Transverse colon (tissue), 4 donors: ENCODE data around the gene IMPDH1. TPM values are rescaled to one million over a fixed set of nuclear protein-coding genes. Genes with fewer than 3 reads are reported as not detected.

ENCODE experiments used
- DNase-seq: peaks from one replicate; pipeline ENCODE4 v3.0.0-alpha.2; 2019
- H3K27ac ChIP-seq, 4 donors: fragments of 200-600 bp; sonication (generic); 2 replicates each; pipeline ENCODE4 v1.5.1; 2016 to 2018; ENCODE audit warnings: inconsistent platforms in 4 of 4
- H3K27me3 ChIP-seq: fragments of 200-600 bp; sonication (generic); 2 replicates; pipeline ENCODE4 v1.5.1; 2017; ENCODE audit warnings: inconsistent platforms
- H3K36me3 ChIP-seq, 4 donors: fragments of 200-600 bp; sonication (generic); 2 replicates each; pipeline ENCODE4 v1.5.1; 2017 to 2019; ENCODE audit warnings: inconsistent platforms in 4 of 4
- H3K4me1 ChIP-seq, 4 donors: fragments of 200-600 bp; sonication (generic); 2 replicates each; pipeline ENCODE4 v1.5.1; 2017 to 2020; ENCODE audit warnings: inconsistent platforms in 4 of 4
- H3K4me3 ChIP-seq, 4 donors: fragments of 200-600 bp; sonication (generic); 1 replicate in 1 of 4; 2 replicates in 3 of 4; pipeline versions ENCODE4 v1.5.1 to v1.6.1; 2017 to 2019; ENCODE audit warnings: inconsistent platforms in 4 of 4
- H3K9me3 ChIP-seq, 2 donors: fragments of 200-600 bp; sonication (generic); 2 replicates each; pipeline ENCODE4 v1.5.1; 2017 to 2019; ENCODE audit warnings: inconsistent platforms in 2 of 2
- EP300 ChIP-seq: sonication (generic); formaldehyde crosslinking; IDR thresholded peaks from one replicate; pipeline ENCODE4 v1.6.1; 2017; ENCODE audit warnings: antibody characterized with exemption, low read depth
- POLR2A ChIP-seq: fragments of 450-650 bp; IDR thresholded peaks from one replicate; pipeline ENCODE4 v1.6.1; 2016; ENCODE audit warnings: antibody characterized with exemption, mild to moderate bottlenecking, moderate library complexity
- POLR2AphosphoS5 ChIP-seq, 3 donors: sonication (generic); formaldehyde crosslinking; IDR thresholded peaks; one replicate each; pipeline ENCODE4 v1.6.1; 2016; ENCODE audit warnings: antibody characterized with exemption in 3 of 3
- WGBS, 2 donors: methylation state at CpG; one replicate each; pipeline ENCODE4 v1.1.5; 2018; ENCODE audit warnings: low coverage in 1 of 2; 5-methylcytosine and 5-hydroxymethylcytosine counted together
- in situ Hi-C, 4 donors: fragments of 200-750 bp; cut with MboI; loops; one replicate each; pipeline versions ENCODE4 v1.15.0 to v1.15.1; 2017; ENCODE audit warnings: low sequenced_read_pairs in 3 of 4, low pct_ligation_motif_present in 1 of 4, low pct_unique_long_range_greater_than_20kb in 1 of 4
- intact Hi-C: fragments of 100-400 bp; cut with DNase I; formaldehyde crosslinking; loops from one replicate; pipeline ENCODE4 v1.15.1; 2023; ENCODE audit warnings: low total_unique reads
- total RNA-seq, 4 donors: library from RNA; depleted of rRNA; stranded (reverse); fragments of >200 nt; gene quantifications; one replicate each; pipeline ENCODE4 v1.1.0, GENCODE V29; 2016
- TF ChIP-seq, protein P1 (sequence below), 5 experiments: fragments of 200-600 bp in 3 of 5; fragments of 450-650 bp in 2 of 5; sonication (generic) in 3 of 5; IDR thresholded peaks; 1 replicate in 2 of 5; 2 replicates in 3 of 5; pipeline ENCODE4 v1.5.1; 2016 to 2017; ENCODE audit warnings: antibody characterized with exemption in 5 of 5, inconsistent platforms in 3 of 5, mild to moderate bottlenecking in 2 of 5, moderate library complexity in 1 of 5

IMPDH1 gene
- total RNA-seq, 4 donors from 2014 or later: 21.4 to 189 (median 44.2) TPM

DNA sequence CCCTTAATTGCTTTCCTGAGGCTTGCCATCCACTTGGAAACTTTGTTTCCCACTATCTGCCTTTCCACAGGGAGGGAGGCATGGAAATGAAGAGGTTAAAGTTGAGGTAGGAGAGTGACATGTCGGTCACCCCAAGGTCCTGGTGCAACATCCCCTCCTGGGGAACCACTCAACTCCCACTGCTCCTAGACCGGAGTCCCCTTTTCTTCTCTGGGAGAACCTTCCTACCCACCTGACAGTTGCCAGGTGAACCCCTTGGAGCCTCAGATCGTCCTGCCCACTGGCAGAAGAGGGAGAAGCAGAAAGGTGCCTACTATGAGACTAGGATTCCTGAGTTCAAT lies 21.7 kb downstream of the IMPDH1 start:
- no peak for DNase-seq
- H3K4me1 ChIP-seq: peaks cover 0 to 6% (median 1%) of the 10 kb centered on the region in 4 donors
- H3K4me3 ChIP-seq: no peak overlapping the region
- H3K9me3 ChIP-seq: no peaks in the 10 kb centered on the region
- intact Hi-C loops: loop anchor here (2.0 kb wide), 1 partner anchor 41 kb away; no protein-coding TSS in a partner anchor
- no peak overlapping the region for H3K27ac ChIP-seq
- H3K27me3 ChIP-seq: peaks cover 8% of the 10 kb centered on the region
- in situ Hi-C loops: no loop called here
- WGBS, 2 donors: 56% methylated on average over 3 of the region's 3 CpGs; no CpG with 5 or more reads in 1 of the 2 donors
- H3K36me3 ChIP-seq: no peaks in the 10 kb centered on the region
- TF ChIP-seq EP300: no peak
- TF ChIP-seq POLR2A: no peak
- no peak for TF ChIP-seq POLR2AphosphoS5 (IDR thresholded peaks at IDR 0.05)
- TF ChIP-seq, protein P1, sequence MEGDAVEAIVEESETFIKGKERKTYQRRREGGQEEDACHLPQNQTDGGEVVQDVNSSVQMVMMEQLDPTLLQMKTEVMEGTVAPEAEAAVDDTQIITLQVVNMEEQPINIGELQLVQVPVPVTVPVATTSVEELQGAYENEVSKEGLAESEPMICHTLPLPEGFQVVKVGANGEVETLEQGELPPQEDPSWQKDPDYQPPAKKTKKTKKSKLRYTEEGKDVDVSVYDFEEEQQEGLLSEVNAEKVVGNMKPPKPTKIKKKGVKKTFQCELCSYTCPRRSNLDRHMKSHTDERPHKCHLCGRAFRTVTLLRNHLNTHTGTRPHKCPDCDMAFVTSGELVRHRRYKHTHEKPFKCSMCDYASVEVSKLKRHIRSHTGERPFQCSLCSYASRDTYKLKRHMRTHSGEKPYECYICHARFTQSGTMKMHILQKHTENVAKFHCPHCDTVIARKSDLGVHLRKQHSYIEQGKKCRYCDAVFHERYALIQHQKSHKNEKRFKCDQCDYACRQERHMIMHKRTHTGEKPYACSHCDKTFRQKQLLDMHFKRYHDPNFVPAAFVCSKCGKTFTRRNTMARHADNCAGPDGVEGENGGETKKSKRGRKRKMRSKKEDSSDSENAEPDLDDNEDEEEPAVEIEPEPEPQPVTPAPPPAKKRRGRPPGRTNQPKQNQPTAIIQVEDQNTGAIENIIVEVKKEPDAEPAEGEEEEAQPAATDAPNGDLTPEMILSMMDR (IDR thresholded peaks at IDR 0.05): no peak

DNA sequence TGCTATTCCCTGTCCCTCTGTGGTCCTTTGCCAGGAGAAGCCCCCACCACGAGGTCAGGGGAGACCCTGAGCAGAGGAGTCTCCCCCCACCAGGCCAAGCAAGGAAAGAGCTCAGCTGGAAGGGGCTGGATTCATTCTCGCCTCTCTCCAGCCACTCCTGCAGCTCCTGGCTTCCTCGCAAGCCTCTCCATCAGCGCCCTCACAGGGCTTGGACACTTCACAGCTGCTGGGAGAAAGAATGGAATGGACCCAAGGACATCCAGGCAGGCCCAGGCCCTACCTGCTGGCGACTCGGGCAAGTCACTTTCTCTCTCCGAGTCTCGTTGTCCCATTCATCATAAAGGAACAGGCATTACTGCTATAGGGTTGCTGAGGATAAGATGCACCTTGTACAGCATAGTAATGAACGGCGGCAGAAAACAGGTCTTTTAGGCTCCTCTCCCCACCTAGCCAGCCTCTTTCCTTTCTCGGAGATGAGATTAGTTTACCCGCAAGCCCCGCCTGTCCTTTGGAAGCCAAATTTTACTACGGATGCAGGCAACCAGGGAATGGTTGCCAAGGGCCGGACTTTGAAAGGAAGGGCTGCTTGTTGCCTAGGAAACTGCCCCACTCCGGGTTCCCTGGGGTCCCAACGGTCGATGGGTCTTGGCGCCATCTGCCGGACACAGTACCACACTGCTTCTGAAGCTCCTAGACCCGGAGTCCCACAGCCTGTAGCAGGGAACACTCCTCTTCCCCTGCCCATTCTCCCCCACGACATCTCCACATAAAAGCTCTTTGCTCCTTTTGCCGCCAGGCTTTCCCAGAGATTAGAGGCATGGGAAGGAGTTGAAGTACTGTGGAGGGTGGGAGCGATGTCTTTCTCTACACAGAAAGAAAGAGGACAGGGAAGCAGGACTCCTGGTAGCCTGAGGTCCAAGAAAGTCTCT lies 22.3 kb downstream of the IMPDH1 start:
- DNase-seq: peak; percentile 75
- 30 to 67% methylated on average over 2 to 24 of the region's 24 CpGs for WGBS, 2 donors
- TF ChIP-seq POLR2AphosphoS5 (IDR thresholded peaks at IDR 0.05): no peak
- TF ChIP-seq, protein P1 (IDR thresholded peaks at IDR 0.05): peak; percentile 73 to 84 (median 80)
- Histone ChIP-seq H3K4me1 (peaks cover 0 to 6% (median 1%) of the 10 kb centered on the region in 4 donors), H3K9me3 (no peaks in the 10 kb centered on the region), H3K27ac (no peak overlapping the region), H3K4me3 (no peak overlapping the region), H3K36me3 (no peaks in the 10 kb centered on the region), H3K27me3 (peaks cover 8% of the 10 kb centered on the region)
- in situ Hi-C loops (no loop called here), intact Hi-C loops (loop anchor here (2.0 kb wide), 1 partner anchor 41 kb away; no protein-coding TSS in a partner anchor)

DNA sequence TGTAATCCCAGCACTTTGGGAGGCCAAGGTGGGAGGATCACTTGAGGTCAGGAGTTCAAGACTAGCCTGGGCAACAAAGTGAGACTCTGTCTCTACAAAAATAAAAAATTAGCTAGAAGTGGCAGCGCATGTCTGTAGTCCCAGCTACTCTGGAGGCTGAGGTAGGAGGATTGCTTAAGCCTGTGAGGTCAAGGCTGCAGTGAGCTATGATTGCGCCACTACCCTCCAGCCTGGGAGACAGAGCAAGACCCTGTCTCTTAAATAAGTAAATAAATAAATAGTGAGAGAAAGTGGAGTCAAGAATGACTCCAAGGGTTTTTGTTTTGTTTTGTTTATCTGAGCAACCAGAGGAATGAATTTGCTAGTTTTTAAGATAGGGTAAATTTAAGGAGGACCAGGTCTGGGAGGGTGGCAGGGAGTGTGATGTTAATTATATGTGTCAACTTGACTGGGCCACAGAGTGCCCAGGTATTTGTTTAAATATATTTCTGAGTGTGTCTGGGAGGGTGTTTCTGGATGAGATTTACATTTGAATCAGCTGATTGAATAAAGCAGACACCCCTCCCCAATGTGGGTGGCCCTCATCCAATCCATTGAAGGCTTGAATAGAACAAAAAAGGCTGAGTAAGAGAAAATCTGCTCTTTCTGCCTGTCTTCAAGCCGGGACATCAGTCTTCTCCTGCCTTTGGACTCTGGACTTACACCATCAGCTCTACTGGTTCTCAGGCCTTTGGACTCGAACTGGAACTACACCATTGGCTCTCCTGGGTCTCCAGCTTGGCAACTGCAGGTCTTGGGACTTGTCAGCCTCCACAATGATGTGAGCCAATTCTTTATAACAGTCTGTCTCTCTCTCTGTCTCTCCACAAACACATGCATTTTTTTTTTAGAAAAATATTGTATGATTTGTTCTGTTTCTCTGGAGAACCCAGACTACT lies 23.5 kb downstream of the IMPDH1 start:
- Histone ChIP-seq H3K4me3 (no peak overlapping the region), H3K27ac (no peak overlapping the region), H3K36me3 (no peaks in the 10 kb centered on the region), H3K27me3 (peaks cover 8% of the 10 kb centered on the region), H3K4me1 (peaks cover 0 to 6% (median 1%) of the 10 kb centered on the region in 4 donors), H3K9me3 (no peaks in the 10 kb centered on the region)
- DNase-seq: no peak
- WGBS, 2 donors: 87% methylated on average over 3 to 4 of the region's 4 CpGs
- in situ Hi-C loops: no loop called here
- TF ChIP-seq POLR2A (no peak), EP300 (no peak), POLR2AphosphoS5 (IDR thresholded peaks at IDR 0.05) (no peak)
- TF ChIP-seq, protein P1 (IDR thresholded peaks at IDR 0.05): no peak
- intact Hi-C loops: no loop called here

DNA sequence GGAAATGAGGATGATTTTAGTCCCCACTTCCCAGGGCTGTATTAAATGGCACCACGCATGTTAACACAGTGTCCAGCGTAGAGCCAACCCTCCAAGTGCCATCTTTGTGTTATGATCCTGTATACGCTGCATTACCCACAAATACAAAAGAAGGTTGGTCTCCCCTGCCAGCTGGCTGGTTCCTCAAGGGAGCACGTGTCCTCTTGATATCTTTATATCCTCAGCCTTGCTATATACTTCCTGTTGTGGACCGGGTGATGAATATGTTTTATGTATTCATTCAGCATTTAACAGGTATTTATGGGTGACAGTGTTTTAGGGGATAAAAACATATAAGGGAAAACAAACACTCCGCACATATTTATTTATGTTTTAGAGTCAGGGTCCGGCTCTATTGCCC lies 25.1 kb downstream of the IMPDH1 start:
- no peak overlapping the region for H3K27ac ChIP-seq
- TF ChIP-seq POLR2AphosphoS5 (IDR thresholded peaks at IDR 0.05) (no peak), EP300 (no peak), POLR2A (no peak)
- TF ChIP-seq, protein P1 (IDR thresholded peaks at IDR 0.05): no peak
- DNase-seq: no peak
- H3K9me3 ChIP-seq: no peaks in the 10 kb centered on the region
- no peak overlapping the region for H3K4me3 ChIP-seq
- in situ Hi-C loops (no loop called here), intact Hi-C loops (no loop called here)
- WGBS, 2 donors: 33 to 71% methylated on average over 2 to 7 of the region's 7 CpGs
- no peaks in the 10 kb centered on the region for H3K36me3 ChIP-seq
- H3K27me3 ChIP-seq: peaks cover 8% of the 10 kb centered on the region
- peaks cover 0 to 6% (median 1%) of the 10 kb centered on the region in 4 donors for H3K4me1 ChIP-seq
